GM20000 (cell line): Measurements from ENCODE around the gene DSG2.
A peak's percentile ranks its signal among the peaks of the same experiment; 100 is the strongest.
"Not testable (repeated sequence)": the region's sequence is repeated elsewhere in the genome, so short reads cannot be mapped to it uniquely, and the experiment has no call there.

ENCODE experiments used
- DNase-seq: peaks from one replicate; pipeline ENCODE4 v3.0.0; 2012; ENCODE audit warnings: low spot score
- TF ChIP-seq, protein P1 (sequence below): IDR thresholded peaks from 2 replicates; pipeline ENCODE4 v1.5.1; 2012; ENCODE audit warnings: mild to moderate bottlenecking, control low read depth; ENCODE audit errors: extremely low read depth, missing control alignments

The DSG2 gene

DNA sequence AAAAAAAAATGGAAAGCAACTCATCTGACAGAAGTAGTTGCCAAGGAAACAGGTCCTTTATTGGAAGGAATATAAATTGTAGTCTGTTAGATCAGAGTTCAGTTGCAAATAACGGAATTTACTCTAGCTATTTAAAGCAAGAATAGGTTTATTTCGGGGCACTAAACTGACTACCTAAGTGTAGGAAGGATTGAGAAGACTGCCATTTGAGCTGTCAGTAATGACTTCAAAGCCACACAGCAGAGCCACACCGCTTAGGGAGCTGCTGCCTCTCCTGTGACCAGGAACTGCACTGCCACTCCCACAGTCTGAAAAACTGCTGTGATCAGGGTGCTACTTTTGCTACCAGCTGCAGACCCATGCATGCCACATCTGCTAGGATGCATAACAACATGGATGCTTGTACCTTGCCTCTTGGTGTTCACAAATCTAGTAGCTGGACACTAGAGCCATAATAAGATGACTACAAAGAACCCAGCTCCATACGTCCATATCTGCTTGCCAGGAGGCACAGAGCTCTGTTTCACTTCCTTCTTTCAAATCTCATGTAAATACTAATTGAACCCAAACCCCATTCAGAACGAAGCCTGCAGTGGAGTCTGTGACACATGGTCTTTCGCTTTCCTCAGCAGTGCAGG is 2.2 kb downstream of the DSG2 start:
- TF ChIP-seq, protein P1, sequence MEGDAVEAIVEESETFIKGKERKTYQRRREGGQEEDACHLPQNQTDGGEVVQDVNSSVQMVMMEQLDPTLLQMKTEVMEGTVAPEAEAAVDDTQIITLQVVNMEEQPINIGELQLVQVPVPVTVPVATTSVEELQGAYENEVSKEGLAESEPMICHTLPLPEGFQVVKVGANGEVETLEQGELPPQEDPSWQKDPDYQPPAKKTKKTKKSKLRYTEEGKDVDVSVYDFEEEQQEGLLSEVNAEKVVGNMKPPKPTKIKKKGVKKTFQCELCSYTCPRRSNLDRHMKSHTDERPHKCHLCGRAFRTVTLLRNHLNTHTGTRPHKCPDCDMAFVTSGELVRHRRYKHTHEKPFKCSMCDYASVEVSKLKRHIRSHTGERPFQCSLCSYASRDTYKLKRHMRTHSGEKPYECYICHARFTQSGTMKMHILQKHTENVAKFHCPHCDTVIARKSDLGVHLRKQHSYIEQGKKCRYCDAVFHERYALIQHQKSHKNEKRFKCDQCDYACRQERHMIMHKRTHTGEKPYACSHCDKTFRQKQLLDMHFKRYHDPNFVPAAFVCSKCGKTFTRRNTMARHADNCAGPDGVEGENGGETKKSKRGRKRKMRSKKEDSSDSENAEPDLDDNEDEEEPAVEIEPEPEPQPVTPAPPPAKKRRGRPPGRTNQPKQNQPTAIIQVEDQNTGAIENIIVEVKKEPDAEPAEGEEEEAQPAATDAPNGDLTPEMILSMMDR = no peak
- DNase-seq = peak; percentile 76

DNA sequence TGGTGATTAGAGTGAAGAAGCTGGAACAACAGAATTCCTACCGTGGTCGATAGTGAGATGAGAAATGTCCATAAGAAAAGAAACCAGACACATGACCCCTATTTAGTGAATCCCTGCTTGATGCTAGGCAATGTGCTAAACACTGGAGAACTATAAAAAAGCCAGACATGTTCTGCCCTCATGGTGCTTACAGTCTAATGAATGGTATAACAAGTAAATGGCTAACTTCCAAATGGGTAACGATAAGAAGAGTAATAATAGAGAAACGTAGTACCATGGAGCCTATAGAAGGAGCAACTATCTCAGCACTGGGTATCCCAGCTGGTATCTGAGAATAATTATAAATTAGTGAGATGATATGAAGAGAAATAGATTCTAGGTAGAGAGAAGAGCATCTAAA is 5.0 kb downstream of the DSG2 start:
- TF ChIP-seq, protein P1 = no peak
- no peak for DNase-seq

DNA sequence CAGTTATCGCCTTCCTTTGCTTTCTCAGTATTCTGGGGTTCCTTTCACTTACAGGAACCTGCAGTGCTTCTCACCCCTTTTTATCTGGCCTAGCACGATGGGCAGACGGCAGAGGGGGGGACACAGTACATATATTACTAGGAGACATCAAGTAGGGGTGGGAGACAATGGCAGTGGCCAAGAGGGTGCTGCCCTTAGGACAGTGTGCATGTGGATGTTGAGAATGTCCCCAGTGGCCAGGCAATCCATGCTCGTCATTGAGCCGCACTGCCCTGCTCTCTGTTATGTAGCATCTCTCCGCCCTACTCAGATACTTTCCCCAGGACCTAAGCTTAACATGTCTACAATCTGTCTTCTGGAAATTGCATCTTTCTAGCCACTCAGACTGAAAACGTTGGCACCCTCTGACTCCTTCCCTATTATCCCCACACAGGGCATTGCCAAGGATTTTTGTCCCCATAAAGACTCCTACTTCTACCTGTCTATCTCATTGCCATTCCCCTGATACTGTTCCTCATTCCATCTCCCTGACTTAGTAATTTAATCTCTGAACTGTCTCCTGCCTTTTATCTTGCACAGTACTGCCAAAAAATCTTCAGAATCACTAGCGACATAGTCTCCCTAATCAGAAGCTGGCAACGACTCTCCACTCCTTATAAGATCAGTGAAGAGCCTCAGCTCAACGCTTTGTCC is 6.6 kb downstream of the DSG2 start:
- DNase-seq = no peak
- TF ChIP-seq, protein P1 = no peak

DNA sequence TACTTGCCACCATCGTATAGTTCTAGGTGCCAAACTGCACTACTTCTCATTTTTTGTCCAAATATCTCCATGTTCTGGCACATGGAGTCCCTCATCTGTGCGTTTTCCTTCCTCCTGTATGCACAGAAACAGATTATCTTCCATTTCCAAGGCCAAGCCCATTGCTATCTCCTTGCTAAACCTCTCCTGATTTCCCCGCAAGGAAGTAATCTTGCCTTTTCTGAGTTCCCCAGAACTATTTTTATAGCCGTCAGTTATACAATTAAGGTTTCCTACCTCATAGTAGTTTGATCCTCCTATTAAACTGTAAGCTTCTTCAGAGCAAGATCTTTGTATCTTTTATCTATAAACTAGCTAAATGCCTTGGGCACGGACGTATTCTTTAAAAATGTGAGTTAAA is 7.2 kb downstream of the DSG2 start:
- TF ChIP-seq, protein P1 = no peak
- no peak for DNase-seq

DNA sequence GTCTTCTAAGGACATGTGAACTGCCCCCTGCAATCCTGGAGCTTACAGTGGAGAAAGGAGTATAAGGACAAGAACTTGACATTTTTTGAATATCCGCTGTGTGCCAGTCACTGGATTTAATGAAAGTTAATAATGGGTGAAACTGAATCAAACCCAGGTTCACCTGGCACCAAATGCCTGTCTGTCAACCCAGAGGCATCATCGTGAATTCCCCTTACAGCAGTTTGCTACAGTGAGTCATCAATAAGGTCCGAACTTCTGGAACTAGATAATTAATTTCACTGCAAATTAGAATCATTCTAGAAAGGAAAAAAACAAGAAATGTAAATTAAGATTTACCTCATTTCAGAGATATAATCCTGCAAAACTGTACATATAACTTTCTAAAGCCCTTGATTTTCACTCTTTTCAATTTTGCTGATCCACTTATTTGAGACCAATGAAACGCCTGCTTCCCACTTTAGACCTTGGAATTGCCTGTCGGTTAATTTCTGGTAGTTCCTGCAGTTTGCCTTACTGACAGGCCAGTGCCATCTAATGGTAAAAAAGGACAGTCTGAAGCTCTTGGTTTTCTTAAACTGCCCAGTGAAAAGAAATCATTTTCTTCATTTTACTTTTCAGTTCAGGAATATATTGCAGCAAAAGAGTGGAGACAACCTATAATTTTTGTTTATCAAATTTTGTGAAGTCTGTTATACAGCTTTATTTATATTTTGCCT is 8.2 kb downstream of the DSG2 start:
- DNase-seq = no peak
- TF ChIP-seq, protein P1 = no peak

DNA sequence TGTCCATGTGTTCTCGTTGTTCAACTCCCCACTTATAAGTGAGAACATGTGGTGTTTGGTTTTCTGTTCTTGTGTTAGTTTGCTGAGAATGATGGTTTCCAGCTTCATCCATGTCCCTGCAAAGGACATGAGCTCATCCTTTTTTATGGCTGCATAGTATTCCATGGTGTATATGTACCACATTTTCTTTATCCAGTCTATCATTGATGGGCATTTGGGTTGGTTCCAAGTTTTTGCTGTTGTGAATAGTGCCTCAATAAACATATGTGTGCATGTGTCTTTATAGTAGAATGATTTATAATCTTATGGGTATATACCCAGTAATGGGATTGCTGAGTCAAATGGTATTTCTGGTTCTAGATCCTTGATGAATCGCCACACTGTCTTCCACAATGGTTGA is 9.1 kb downstream of the DSG2 start:
- not testable (repeated sequence) for DNase-seq

DNA sequence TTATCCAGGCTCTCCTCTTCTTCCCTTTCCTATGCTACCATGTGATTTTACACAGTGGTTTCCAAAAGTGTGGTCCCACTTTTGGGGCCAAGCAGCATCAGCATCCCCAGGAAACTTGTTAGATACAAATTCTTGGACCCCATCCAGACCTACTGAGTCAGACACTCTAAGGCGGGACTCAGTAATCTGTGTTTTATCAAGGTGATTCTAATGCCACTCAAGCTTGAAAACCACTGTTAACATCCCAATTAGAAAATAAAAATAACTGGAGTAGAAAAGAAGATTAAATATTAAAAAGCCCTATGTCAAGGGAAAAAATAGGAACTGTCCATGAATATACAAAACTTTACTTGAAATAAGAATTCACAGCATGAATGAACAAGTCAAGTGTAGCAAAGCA is 10.8 kb downstream of the DSG2 start:
- DNase-seq = no peak
- TF ChIP-seq, protein P1 = no peak
